HG03439 (cell line): ENCODE data around the gene RTEL1.

Experiments used
- ATAC-seq: cut with Tn5 transposase; IDR thresholded peaks from one replicate; pipeline ENCODE4 v1.9.1; 2021; ENCODE audit warnings: mild to moderate bottlenecking, moderate library complexity; ENCODE audit not compliant: unreplicated experiment

Gene RTEL1

GRCh38 chr20:63697868-63698545, 39.9 kb downstream of the RTEL1 start:
- ATAC-seq, result no peak

GRCh38 chr20:63698739-63699465, 40.8 kb downstream of the RTEL1 start:
- ATAC-seq, result no peak

GRCh38 chr20:63699466-63700198, 41.5 kb downstream of the RTEL1 start:
- no peak for ATAC-seq

GRCh38 chr20:63700199-63701050, 42.3 kb downstream of the RTEL1 start:
- ATAC-seq, result no peak

- no peak for ATAC-seq
These were observed 42.9 kb downstream of the RTEL1 start for GRCh38 chr20:63701051-63701328.

- no peak for ATAC-seq
These were observed 43.4 kb downstream of the RTEL1 start for GRCh38 chr20:63701329-63702035.

GRCh38 chr20:63702036-63702665, 44.0 kb downstream of the RTEL1 start:
- no peak for ATAC-seq

GRCh38 chr20:63702751-63703470, 44.8 kb downstream of the RTEL1 start:
- ATAC-seq, result no peak

- no peak for ATAC-seq
These were observed 45.4 kb downstream of the RTEL1 start for GRCh38 chr20:63703471-63703975.

GRCh38 chr20:63703976-63704748, 46.0 kb downstream of the RTEL1 start:
- no peak for ATAC-seq

- no peak for ATAC-seq
These were observed 46.6 kb downstream of the RTEL1 start for GRCh38 chr20:63704749-63705117.

GRCh38 chr20:63705232-63706026, 47.3 kb downstream of the RTEL1 start:
- ATAC-seq, result no peak

GRCh38 chr20:63706027-63706695, 48.0 kb downstream of the RTEL1 start:
- no peak for ATAC-seq

- ATAC-seq, result peak; percentile 22
These were observed 48.9 kb downstream of the RTEL1 start for GRCh38 chr20:63706852-63707557.

GRCh38 chr20:63707558-63708300, 49.6 kb downstream of the RTEL1 start, which contains the start of the genes ARFRP1 and ZGPAT:
Gene ARFRP1, minus strand, starts transcription at chr20:63707976. Its CDS starts 885 bp downstream, at chr20:63707091.
Gene ZGPAT, plus strand, starts transcription at chr20:63708039. Its CDS starts 542 bp downstream, at chr20:63708581.
- ATAC-seq, result peak; percentile 62
